Caco-2 (cell line): ENCODE results near the gene SIM2. TPM values are rescaled to one million over a fixed set of nuclear protein-coding genes. Genes with fewer than 3 reads are reported as not detected.

ENCODE experiments used
- BruUV-seq: library from RNA; stranded (reverse); fragments of 400-500 nt; replicated peaks from 2 replicates; lab custom pipeline; 2021; lab: Mats Ljungman, UMichigan
- CTCF ChIA-PET: fragments of 300-600 bp; sonication (Branson Sonifier 250); formaldehyde crosslinking; loops from one replicate; lab custom pipeline; 2022; ENCODE audit warnings: antibody characterized with exemption; lab: Charles Lee
- POLR2A ChIA-PET: fragments of 300-600 bp; sonication (Branson Sonifier 250); formaldehyde crosslinking; loops from one replicate; lab custom pipeline; 2022; ENCODE audit warnings: antibody characterized with exemption; lab: Charles Lee
- DNase-seq, 2 experiments: peaks; one replicate each; pipeline versions ENCODE4 v3.0.0 to v3.0.0-alpha.2; 2020 to 2022
- H3K27me3 ChIP-seq: replicated peaks from 2 replicates; pipeline ENCODE4 v1.6.0; 2011; ENCODE audit warnings: low read length; ENCODE audit not compliant: control insufficient read depth, insufficient read depth
- H3K36me3 ChIP-seq: 2 replicates; pipeline ENCODE4 v1.5.1; 2011; ENCODE audit warnings: low read length; ENCODE audit not compliant: control insufficient read depth, insufficient read depth
- H3K4me1 ChIP-seq: fragments of 250-450 bp; sonication (Bioruptor Pico); 2 replicates; pipeline ENCODE4 v1.5.1; 2020; ENCODE audit warnings: mild to moderate bottlenecking
- H3K4me3 ChIP-seq: 2 replicates; pipeline ENCODE4 v1.5.1; 2011; ENCODE audit warnings: low read depth, mild to moderate bottlenecking, control low read depth, low read length
- H3K9me3 ChIP-seq: fragments of 250-450 bp; sonication (Bioruptor Pico); 2 replicates; pipeline ENCODE4 v1.5.1; 2020; ENCODE audit warnings: mild to moderate bottlenecking, moderate library complexity
- H3K27ac Mint-ChIP-seq: one replicate; pipeline ENCODE4 v1.8.0; 2022; ENCODE audit warnings: mixed read lengths; ENCODE audit not compliant: unreplicated experiment
- H3K27me3 Mint-ChIP-seq: one replicate; pipeline ENCODE4 v1.8.0; 2022; ENCODE audit warnings: mixed read lengths; ENCODE audit not compliant: insufficient read depth, unreplicated experiment
- H3K36me3 Mint-ChIP-seq: one replicate; pipeline ENCODE4 v1.8.0; 2022; ENCODE audit warnings: mild to moderate bottlenecking, mixed read lengths; ENCODE audit not compliant: insufficient read depth, unreplicated experiment
- H3K4me1 Mint-ChIP-seq: one replicate; pipeline ENCODE4 v1.8.0; 2022; ENCODE audit warnings: low read depth, mixed read lengths; ENCODE audit not compliant: unreplicated experiment
- H3K4me3 Mint-ChIP-seq: one replicate; pipeline ENCODE4 v1.8.0; 2022; ENCODE audit warnings: mild to moderate bottlenecking, moderate library complexity, mixed read lengths; ENCODE audit not compliant: unreplicated experiment
- H3K9me3 Mint-ChIP-seq: one replicate; pipeline ENCODE4 v1.8.0; 2022; ENCODE audit warnings: mixed read lengths; ENCODE audit not compliant: unreplicated experiment
- intact Hi-C: fragments of 100-400 bp; cut with micrococcal nuclease; formaldehyde crosslinking; loops from one replicate; pipeline ENCODE4 v1.10.0; 2022; ENCODE audit not compliant: unreplicated experiment
- total RNA-seq: library from RNA; stranded (reverse); gene quantifications from 2 replicates; pipeline ENCODE4 v1.2.3, GENCODE V29; 2022
- TF ChIP-seq, protein P1 (sequence below), 2 experiments: fragments of 200-600 bp in 1 of 2; IDR thresholded peaks; 1 replicate in 1 of 2; 2 replicates in 1 of 2; pipeline versions ENCODE4 v1.5.1 to v1.8.0; 2011 to 2022; ENCODE audit warnings: antibody characterized with exemption in 1 of 2, control low read depth in 1 of 2, inconsistent platforms in 1 of 2, low read depth in 1 of 2, low read length in 1 of 2, mild to moderate bottlenecking in 1 of 2, moderate library complexity in 1 of 2; ENCODE audit not compliant: insufficient read depth in 1 of 2, severe bottlenecking in 1 of 2, unreplicated experiment in 1 of 2

Gene SIM2
- total RNA-seq, 1 experiment from 2014 or later, result 9.4 TPM

- DNase-seq, result peak; percentile 25 to 60
- intact Hi-C loops, result no loop called here
- Mint-ChIP-seq H3K27ac (no peak overlapping the region), H3K27me3 (no peaks in the 10 kb centered on the region), H3K4me1 (peaks cover 8% of the 10 kb centered on the region), H3K36me3 (no peaks in the 10 kb centered on the region), H3K9me3 (peaks cover 15% of the 10 kb centered on the region), H3K4me3 (no peak overlapping the region)
- BruUV-seq, result no TSS peak
- Histone ChIP-seq H3K36me3 (no peaks in the 10 kb centered on the region), H3K4me1 (peaks cover 27% of the 10 kb centered on the region), H3K4me3 (no peak overlapping the region), H3K27me3 (no peaks in the 10 kb centered on the region), H3K9me3 (0 out of 2 replicates have a peak, but pooled peaks cover 3% of the 10 kb centered on the region)
- TF ChIP-seq, protein P1, sequence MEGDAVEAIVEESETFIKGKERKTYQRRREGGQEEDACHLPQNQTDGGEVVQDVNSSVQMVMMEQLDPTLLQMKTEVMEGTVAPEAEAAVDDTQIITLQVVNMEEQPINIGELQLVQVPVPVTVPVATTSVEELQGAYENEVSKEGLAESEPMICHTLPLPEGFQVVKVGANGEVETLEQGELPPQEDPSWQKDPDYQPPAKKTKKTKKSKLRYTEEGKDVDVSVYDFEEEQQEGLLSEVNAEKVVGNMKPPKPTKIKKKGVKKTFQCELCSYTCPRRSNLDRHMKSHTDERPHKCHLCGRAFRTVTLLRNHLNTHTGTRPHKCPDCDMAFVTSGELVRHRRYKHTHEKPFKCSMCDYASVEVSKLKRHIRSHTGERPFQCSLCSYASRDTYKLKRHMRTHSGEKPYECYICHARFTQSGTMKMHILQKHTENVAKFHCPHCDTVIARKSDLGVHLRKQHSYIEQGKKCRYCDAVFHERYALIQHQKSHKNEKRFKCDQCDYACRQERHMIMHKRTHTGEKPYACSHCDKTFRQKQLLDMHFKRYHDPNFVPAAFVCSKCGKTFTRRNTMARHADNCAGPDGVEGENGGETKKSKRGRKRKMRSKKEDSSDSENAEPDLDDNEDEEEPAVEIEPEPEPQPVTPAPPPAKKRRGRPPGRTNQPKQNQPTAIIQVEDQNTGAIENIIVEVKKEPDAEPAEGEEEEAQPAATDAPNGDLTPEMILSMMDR (IDR thresholded peaks at IDR 0.05; ENCODE audit: insufficient read depth in 1 of 2, low read depth in 1 of 2, low read length in 1 of 2, severe bottlenecking in 1 of 2, unreplicated experiment in 1 of 2), result no peak
- ChIA-PET CTCF (no interaction called here), POLR2A (interaction anchor here (0.5 kb wide), 2 partner anchors 96 to 123 kb away, joined by 4 read pairs; no protein-coding TSS in a partner anchor)
These were observed 84.9 kb downstream of the SIM2 start for GRCh38 chr21:36783612-36784374.

GRCh38 chr21:36784947-36785346, 86.0 kb downstream of the SIM2 start:
- Histone ChIP-seq H3K27me3 (no peaks in the 10 kb centered on the region), H3K9me3 (0 out of 2 replicates have a peak, but pooled peaks cover 3% of the 10 kb centered on the region), H3K4me1 (peaks cover 27% of the 10 kb centered on the region), H3K36me3 (no peaks in the 10 kb centered on the region), H3K4me3 (no peak overlapping the region)
- CTCF ChIA-PET, result no interaction called here
- Mint-ChIP-seq H3K27me3 (no peaks in the 10 kb centered on the region), H3K9me3 (peaks cover 7% of the 10 kb centered on the region), H3K4me3 (no peak overlapping the region), H3K27ac (peak overlapping the region; percentile 15), H3K36me3 (no peaks in the 10 kb centered on the region), H3K4me1 (peaks cover 10% of the 10 kb centered on the region)
- TF ChIP-seq, protein P1 (IDR thresholded peaks at IDR 0.05; ENCODE audit: insufficient read depth in 1 of 2, low read depth in 1 of 2, low read length in 1 of 2, severe bottlenecking in 1 of 2, unreplicated experiment in 1 of 2), result no peak
- no peak for DNase-seq
- no TSS peak for BruUV-seq
- POLR2A ChIA-PET, result no interaction called here
- intact Hi-C loops, result no loop called here

- no peaks in the 10 kb centered on the region for H3K36me3 ChIP-seq
- TF ChIP-seq, protein P1 (IDR thresholded peaks at IDR 0.05; ENCODE audit: insufficient read depth in 1 of 2, low read depth in 1 of 2, low read length in 1 of 2, severe bottlenecking in 1 of 2, unreplicated experiment in 1 of 2), result no peak
- CTCF ChIA-PET, result no interaction called here
- no peak overlapping the region for H3K4me3 Mint-ChIP-seq
- intact Hi-C loops, result no loop called here
- POLR2A ChIA-PET, result no interaction called here
- 0 out of 2 replicates have a peak, but pooled peaks cover 3% of the 10 kb centered on the region for H3K9me3 ChIP-seq
- H3K27me3 Mint-ChIP-seq, result no peaks in the 10 kb centered on the region
- H3K9me3 Mint-ChIP-seq, result peaks cover under 1% of the 10 kb centered on the region
- peak overlapping the region; percentile 15 for H3K27ac Mint-ChIP-seq
- no TSS peak for BruUV-seq
- H3K4me1 Mint-ChIP-seq, result peaks cover 10% of the 10 kb centered on the region
- H3K4me1 ChIP-seq, result peaks cover 27% of the 10 kb centered on the region
- no peak overlapping the region for H3K4me3 ChIP-seq
- no peaks in the 10 kb centered on the region for H3K36me3 Mint-ChIP-seq
- DNase-seq, result no peak
- H3K27me3 ChIP-seq, result no peaks in the 10 kb centered on the region
These were observed 86.7 kb downstream of the SIM2 start for GRCh38 chr21:36785615-36786014.
